Measurements from ENCODE around the gene PPFIBP2. TPM values are rescaled to one million over a fixed set of nuclear protein-coding genes. Genes with fewer than 3 reads are reported as not detected.

The PPFIBP2 gene
- total RNA-seq, 4 donors from 2014 or later: 8.0 to 26.5 (median 11.3) TPM

DNA sequence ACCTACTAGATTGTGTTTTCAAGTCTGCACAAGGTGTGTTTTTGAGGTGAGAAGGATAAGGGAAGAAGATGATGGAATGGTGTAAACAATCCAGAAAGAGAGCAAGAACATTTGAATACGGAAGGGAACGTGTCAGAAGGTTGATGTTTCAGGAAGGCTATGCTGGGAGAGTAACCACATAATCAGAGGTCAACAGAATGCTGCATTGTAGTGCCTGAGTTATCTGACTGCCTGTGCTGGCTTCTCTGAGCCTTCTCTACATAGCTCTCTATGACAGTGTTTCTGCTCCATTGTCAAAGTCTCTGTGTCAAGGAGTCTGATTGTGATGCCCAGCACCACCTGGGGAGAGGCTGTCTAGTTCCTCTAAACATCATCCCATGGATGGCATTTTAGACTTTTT lies 85.4 kb downstream of the PPFIBP2 start:
- peaks cover 0 to 21% (median 7%) of the 10 kb centered on the region in 3 donors for H3K4me1 ChIP-seq
- H3K36me3 ChIP-seq: peaks cover 0 to 10% of the 10 kb centered on the region in 2 donors
- H3K4me3 ChIP-seq: no peak overlapping the region
- no peak overlapping the region for H3K27ac ChIP-seq
- no peaks in the 10 kb centered on the region for H3K9me3 ChIP-seq
- ATAC-seq: no peak
- TF ChIP-seq POLR2AphosphoS5 (IDR thresholded peaks at IDR 0.05) (no peak), EP300 (IDR thresholded peaks at IDR 0.05) (no peak), POLR2A (IDR thresholded peaks at IDR 0.05) (no peak)
- TF ChIP-seq, protein P1, sequence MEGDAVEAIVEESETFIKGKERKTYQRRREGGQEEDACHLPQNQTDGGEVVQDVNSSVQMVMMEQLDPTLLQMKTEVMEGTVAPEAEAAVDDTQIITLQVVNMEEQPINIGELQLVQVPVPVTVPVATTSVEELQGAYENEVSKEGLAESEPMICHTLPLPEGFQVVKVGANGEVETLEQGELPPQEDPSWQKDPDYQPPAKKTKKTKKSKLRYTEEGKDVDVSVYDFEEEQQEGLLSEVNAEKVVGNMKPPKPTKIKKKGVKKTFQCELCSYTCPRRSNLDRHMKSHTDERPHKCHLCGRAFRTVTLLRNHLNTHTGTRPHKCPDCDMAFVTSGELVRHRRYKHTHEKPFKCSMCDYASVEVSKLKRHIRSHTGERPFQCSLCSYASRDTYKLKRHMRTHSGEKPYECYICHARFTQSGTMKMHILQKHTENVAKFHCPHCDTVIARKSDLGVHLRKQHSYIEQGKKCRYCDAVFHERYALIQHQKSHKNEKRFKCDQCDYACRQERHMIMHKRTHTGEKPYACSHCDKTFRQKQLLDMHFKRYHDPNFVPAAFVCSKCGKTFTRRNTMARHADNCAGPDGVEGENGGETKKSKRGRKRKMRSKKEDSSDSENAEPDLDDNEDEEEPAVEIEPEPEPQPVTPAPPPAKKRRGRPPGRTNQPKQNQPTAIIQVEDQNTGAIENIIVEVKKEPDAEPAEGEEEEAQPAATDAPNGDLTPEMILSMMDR (IDR thresholded peaks at IDR 0.05): no peak
- no peaks in the 10 kb centered on the region for H3K27me3 ChIP-seq
- 28 to 54% methylated on average over 2 of the region's 2 CpGs for WGBS, 2 donors (ENCODE audit: low coverage in 1 of 2)

DNA sequence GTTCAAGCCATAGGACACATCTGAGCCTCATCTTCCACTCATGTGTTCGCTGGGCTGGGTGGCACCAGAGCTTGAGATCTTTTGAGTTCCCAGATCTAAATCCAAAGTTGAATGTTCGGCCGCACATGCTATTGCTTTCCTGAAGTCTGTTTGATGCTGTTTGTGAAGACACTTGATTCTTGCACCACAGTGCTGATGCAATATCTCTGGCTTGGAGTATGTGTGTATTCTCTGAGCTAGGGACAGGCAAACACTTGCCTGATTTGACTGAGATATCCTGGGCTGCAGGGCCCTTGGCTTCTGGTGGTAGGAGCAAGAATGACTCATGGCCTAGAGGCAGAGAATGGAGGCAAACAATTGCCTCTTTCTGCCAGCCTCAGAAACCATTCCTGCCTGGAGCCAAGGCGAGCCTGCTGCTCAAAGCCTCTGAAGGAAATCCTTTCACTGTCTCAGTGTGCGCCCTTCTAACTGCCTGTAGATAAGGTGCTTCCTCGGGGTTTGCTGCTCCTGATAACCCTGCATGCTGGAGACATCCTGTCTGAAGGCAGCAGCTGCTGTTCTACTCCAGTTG lies 86.5 kb downstream of the PPFIBP2 start:
- ATAC-seq: peak; percentile 90
- no peaks in the 10 kb centered on the region for H3K27me3 ChIP-seq
- TF ChIP-seq POLR2A (IDR thresholded peaks at IDR 0.05) (no peak), POLR2AphosphoS5 (IDR thresholded peaks at IDR 0.05) (peak; percentile 24)
- H3K4me3 ChIP-seq: no peak overlapping the region
- no peaks in the 10 kb centered on the region for H3K9me3 ChIP-seq
- H3K36me3 ChIP-seq: peaks cover 0 to 10% of the 10 kb centered on the region in 2 donors
- WGBS, 2 donors (ENCODE audit: low coverage in 1 of 2): 60 to 80% methylated on average over 2 to 5 of the region's 6 CpGs
- H3K27ac ChIP-seq: peak overlapping the region in 3 of 4 donors; percentile 24 to 57 (median 29)
- H3K4me1 ChIP-seq: peaks cover 0 to 19% (median 3%) of the 10 kb centered on the region in 3 donors

DNA sequence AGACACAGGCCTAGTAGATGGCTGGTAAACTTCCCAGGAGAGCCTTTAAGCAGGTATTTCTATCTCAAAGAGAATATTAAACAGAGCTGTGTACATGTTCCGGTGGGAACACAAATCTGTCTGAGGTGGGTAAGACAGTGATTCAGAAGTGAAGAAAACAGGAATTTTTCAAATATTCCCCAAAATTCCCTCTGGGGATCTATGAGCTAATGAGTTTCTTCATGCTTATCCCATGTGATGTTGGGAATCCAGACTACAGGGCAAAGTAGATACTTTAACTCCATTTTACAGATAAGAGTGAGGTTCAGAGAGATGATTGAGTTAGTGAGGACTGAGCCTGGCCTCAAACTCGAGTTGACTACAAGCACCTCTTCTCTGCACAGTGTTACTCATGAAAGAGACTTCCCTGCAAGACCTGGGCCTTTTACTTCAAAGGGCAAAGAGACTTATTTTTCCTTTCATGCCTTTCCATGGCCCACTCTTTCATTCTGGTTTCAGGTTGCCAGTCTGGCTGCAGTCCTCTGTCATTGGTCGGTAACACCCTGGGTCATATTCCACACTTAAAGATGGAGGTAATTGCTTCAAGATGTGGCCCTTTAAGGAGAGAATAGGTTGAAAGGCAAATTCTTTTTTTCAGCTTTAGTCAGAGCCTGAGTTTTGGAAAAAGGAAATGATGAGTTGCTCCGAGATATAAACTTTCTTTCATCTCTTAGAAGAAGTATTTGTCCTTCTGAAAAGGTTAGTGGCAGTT lies 89.4 kb downstream of the PPFIBP2 start:
- no peaks in the 10 kb centered on the region for H3K36me3 ChIP-seq
- ATAC-seq: peak; percentile 40
- TF ChIP-seq EP300 (IDR thresholded peaks at IDR 0.05) (no peak), POLR2A (IDR thresholded peaks at IDR 0.05) (no peak), POLR2AphosphoS5 (IDR thresholded peaks at IDR 0.05) (no peak)
- TF ChIP-seq, protein P1 (IDR thresholded peaks at IDR 0.05): no peak
- no peaks in the 10 kb centered on the region for H3K9me3 ChIP-seq
- no peaks in the 10 kb centered on the region for H3K27me3 ChIP-seq
- H3K4me1 ChIP-seq: peaks cover 0 to 20% (median 3%) of the 10 kb centered on the region in 3 donors
- H3K4me3 ChIP-seq: no peak overlapping the region
- 70 to 72% methylated on average over 3 to 4 of the region's 4 CpGs for WGBS, 2 donors (ENCODE audit: low coverage in 1 of 2)
- H3K27ac ChIP-seq: no peak overlapping the region

DNA sequence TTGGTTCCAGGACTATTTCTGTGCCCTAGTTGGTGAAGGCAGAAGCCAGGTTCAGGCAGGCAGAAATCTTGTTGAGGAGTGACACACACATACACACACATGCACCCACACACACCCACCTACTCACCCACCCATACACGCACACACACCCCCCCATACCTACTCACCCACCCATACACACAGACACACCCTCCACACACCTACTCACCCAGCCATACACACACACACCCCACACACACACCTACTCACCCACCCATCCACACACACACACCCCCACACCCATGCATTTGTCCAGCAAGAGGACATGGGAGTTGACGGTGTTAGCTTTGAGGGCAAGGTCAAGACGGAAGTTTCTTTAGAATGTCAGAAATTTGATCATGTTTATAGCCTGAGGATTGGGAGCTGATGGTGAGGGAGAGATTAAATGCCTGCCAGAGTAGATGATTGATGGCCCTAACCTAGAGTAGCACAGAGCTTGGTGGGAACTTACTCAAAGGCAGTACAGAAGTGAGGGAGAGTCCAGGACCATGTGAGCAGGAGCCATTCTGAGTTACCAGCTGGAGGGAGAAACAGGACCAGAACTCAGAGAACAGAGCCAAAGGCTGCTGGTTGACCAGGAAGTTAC lies 90.6 kb downstream of the PPFIBP2 start:
- Histone ChIP-seq H3K4me1 (peaks cover 0 to 20% (median 3%) of the 10 kb centered on the region in 3 donors), H3K27me3 (no peaks in the 10 kb centered on the region)
- no peak for ATAC-seq

More for the DNA sequence above, 90.6 kb downstream of the PPFIBP2 start:
- Histone ChIP-seq H3K27ac (no peak overlapping the region), H3K9me3 (no peaks in the 10 kb centered on the region), H3K4me3 (no peak overlapping the region), H3K36me3 (no peaks in the 10 kb centered on the region)
- TF ChIP-seq POLR2A (IDR thresholded peaks at IDR 0.05) (no peak), EP300 (IDR thresholded peaks at IDR 0.05) (no peak), POLR2AphosphoS5 (IDR thresholded peaks at IDR 0.05) (no peak)
- TF ChIP-seq, protein P1 (IDR thresholded peaks at IDR 0.05): no peak
- WGBS, 2 donors (ENCODE audit: low coverage in 1 of 2): 80 to 90% methylated on average over 1 to 3 of the region's 3 CpGs
